Endothelial cell of umbilical vein (primary cell): ENCODE data around the gene PKHD1. TPM values are rescaled to one million over a fixed set of nuclear protein-coding genes. Genes with fewer than 3 reads are reported as not detected.

ENCODE experiments used
- BruUV-seq: library from RNA; stranded (reverse); fragments of 400-500 nt; replicated peaks from 2 replicates; lab custom pipeline; 2021; lab: Mats Ljungman, UMichigan
- CTCF ChIA-PET: fragments of 300-600, 350-600 bp; sonication (Branson Sonifier 250); formaldehyde crosslinking; loops from one replicate; lab custom pipeline; 2021; ENCODE audit warnings: antibody characterized with exemption, inconsistent platforms; lab: Charles Lee
- POLR2A ChIA-PET: fragments of 300-600, 350-600 bp; sonication (Branson Sonifier 250); formaldehyde crosslinking; loops from one replicate; lab custom pipeline; 2021; ENCODE audit warnings: antibody characterized with exemption, inconsistent platforms; lab: Charles Lee
- DNase-seq: peaks from one replicate; pipeline ENCODE4 v3.0.0-alpha.2; 2011; ENCODE audit warnings: low read depth, low spot score
- FAIRE-seq: peaks from 2 replicates; lab custom pipeline; 2011; peaks lifted over from hg19 to GRCh38; lab: Jason Lieb, UNC
- H2AFZ ChIP-seq: 2 replicates; pipeline ENCODE4 v1.6.0; 2012; ENCODE audit warnings: low read depth, low read length, control low read depth, inconsistent platforms
- H3K27ac ChIP-seq: 2 replicates; pipeline ENCODE4 v1.5.1; 2011; ENCODE audit warnings: low read depth, mild to moderate bottlenecking, control low read depth, low read length, moderate library complexity; ENCODE audit not compliant: insufficient read depth
- H3K27me3 ChIP-seq, 2 experiments: 2 replicates each; pipeline versions ENCODE4 v1.6.0 to v1.6.1; 2011; ENCODE audit warnings: low read length in 2 of 2, mixed read lengths in 1 of 2; ENCODE audit not compliant: control insufficient read depth in 2 of 2, insufficient read depth in 2 of 2
- H3K36me3 ChIP-seq, 2 experiments: 2 replicates in 1 of 2; 3 replicates in 1 of 2; pipeline ENCODE4 v1.5.1; 2011; ENCODE audit warnings: low read length in 2 of 2, mild to moderate bottlenecking in 1 of 2, moderate library complexity in 1 of 2; ENCODE audit not compliant: control insufficient read depth in 2 of 2, insufficient read depth in 2 of 2; ENCODE audit errors: extremely low read depth in 1 of 2
- H3K4me1 ChIP-seq: 3 replicates; pipeline ENCODE4 v1.5.1; 2011; ENCODE audit warnings: mild to moderate bottlenecking, low read length; ENCODE audit not compliant: control insufficient read depth, insufficient read depth; ENCODE audit errors: extremely low read depth
- H3K4me2 ChIP-seq: 2 replicates; pipeline ENCODE4 v1.6.1; 2011; ENCODE audit warnings: low read length, control low read depth, mixed read lengths; ENCODE audit not compliant: insufficient read depth
- H3K4me3 ChIP-seq, 3 experiments: fragments of 200-600 bp in 1 of 3; sonication (generic), shearing (Covaris generic) in 1 of 3; replicated peaks in 1 of 3; 2 replicates each; pipeline ENCODE4 v1.5.1; 2011 to 2016; ENCODE audit warnings: control low read depth in 3 of 3, low read length in 3 of 3, mild to moderate bottlenecking in 2 of 3, inconsistent platforms in 1 of 3, low read depth in 1 of 3, moderate library complexity in 1 of 3; ENCODE audit not compliant: insufficient read depth in 1 of 3
- H3K79me2 ChIP-seq: 2 replicates; pipeline ENCODE4 v1.6.0; 2012; ENCODE audit warnings: low read length, inconsistent platforms; ENCODE audit not compliant: control insufficient read depth, insufficient read depth
- H3K9ac ChIP-seq: replicated peaks from 2 replicates; pipeline ENCODE3; 2011; ENCODE audit warnings: low read length, control low read depth; ENCODE audit not compliant: insufficient read depth; ENCODE audit errors: extremely low read depth
- H3K9me1 ChIP-seq: replicated peaks from 3 replicates; pipeline ENCODE4 v1.6.0; 2011; ENCODE audit warnings: mild to moderate bottlenecking, low read length; ENCODE audit not compliant: control insufficient read depth, insufficient read depth; ENCODE audit errors: extremely low read depth
- H3K9me3 ChIP-seq: replicated peaks from 2 replicates; pipeline ENCODE4 v1.5.1; 2012; ENCODE audit warnings: low read length, inconsistent platforms; ENCODE audit not compliant: control insufficient read depth, insufficient read depth
- H4K20me1 ChIP-seq: replicated peaks from 2 replicates; pipeline ENCODE3; 2011; ENCODE audit warnings: mild to moderate bottlenecking, low read length; ENCODE audit not compliant: control insufficient read depth, insufficient read depth; ENCODE audit errors: extremely low read depth
- CTCF ChIP-seq, 2 donors: IDR thresholded peaks; 1 replicate in 1 of 2; 2 replicates in 1 of 2; pipeline ENCODE4 v1.5.1; 2011; ENCODE audit warnings: low read length in 2 of 2, mild to moderate bottlenecking in 2 of 2, moderate library complexity in 2 of 2, control low read depth in 1 of 2, inconsistent platforms in 1 of 2, low read depth in 1 of 2; ENCODE audit not compliant: insufficient read depth in 1 of 2; ENCODE audit errors: extremely low read depth in 1 of 2
- EZH2 ChIP-seq: IDR thresholded peaks from 2 replicates; pipeline ENCODE4 v1.6.1; 2012; ENCODE audit warnings: borderline replicate concordance, low read depth, mild to moderate bottlenecking, moderate library complexity, low read length, inconsistent platforms; ENCODE audit not compliant: severe bottlenecking
- FOS ChIP-seq: IDR thresholded peaks from 2 replicates; pipeline ENCODE4 v1.6.1; 2011; ENCODE audit warnings: mild to moderate bottlenecking, low read length, moderate library complexity, borderline replicate concordance; ENCODE audit not compliant: insufficient read depth
- GATA2 ChIP-seq: IDR thresholded peaks from 2 replicates; pipeline ENCODE4 v1.7.0; 2011; ENCODE audit warnings: low read depth, mild to moderate bottlenecking, moderate library complexity, mixed read lengths, low read length; ENCODE audit not compliant: insufficient read length, insufficient read depth
- JUN ChIP-seq: IDR thresholded peaks from 2 replicates; pipeline ENCODE4 v1.6.1; 2011; ENCODE audit warnings: borderline replicate concordance, low read depth; ENCODE audit not compliant: insufficient read length, insufficient read depth
- MAX ChIP-seq: IDR thresholded peaks from 2 replicates; pipeline ENCODE4 v1.6.1; 2011; ENCODE audit not compliant: insufficient read depth, insufficient read length
- MYC ChIP-seq: IDR thresholded peaks from one replicate; pipeline ENCODE4 v1.6.1; 2011; ENCODE audit warnings: mild to moderate bottlenecking, low read depth, low read length
- POLR2A ChIP-seq: IDR thresholded peaks from 2 replicates; pipeline ENCODE4 v1.6.1; 2012; ENCODE audit warnings: low read depth, mild to moderate bottlenecking, control low read depth, low read length
- POLR2AphosphoS5 ChIP-seq: IDR thresholded peaks from 2 replicates; pipeline ENCODE4 v1.6.1; 2012; ENCODE audit warnings: low read depth, mild to moderate bottlenecking, control low read depth, low read length, moderate library complexity; ENCODE audit not compliant: insufficient read depth
- dilution Hi-C: fragments of 300-500 bp; cut with MboI; formaldehyde crosslinking; loops from one replicate; pipeline ENCODE4 v1.15.0; 2019; ENCODE audit warnings: low sequenced_read_pairs; ENCODE audit not compliant: extremely low pct_ligation_motif_present
- intact Hi-C: fragments of 100-400 bp; cut with micrococcal nuclease; formaldehyde crosslinking; loops from one replicate; pipeline ENCODE4 v1.10.0; 2022
- polyA plus RNA-seq, 4 experiments: library from polyadenylated mRNA; depleted of rRNA in 3 of 4; stranded (reverse) in 3 of 4; unstranded in 1 of 4; fragments of >200 nt; gene quantifications; 2 replicates each; pipeline versions ENCODE4 v1.2.1 to v1.2.3, GENCODE V29; 2011 to 2012; ENCODE audit warnings: missing spikeins in 1 of 4
- total RNA-seq: library from RNA; stranded (reverse); gene quantifications from 2 replicates; pipeline ENCODE4 v1.2.3, GENCODE V29; 2021

Gene PKHD1
- total and polyA plus RNA-seq, 2 donors (not counting 3 experiments of a cell fraction or from before 2014, with no cell fraction given), result not detected

- FAIRE-seq (no peak), DNase-seq (no peak)
- Histone ChIP-seq H4K20me1 (no peaks in the 10 kb centered on the region), H3K9me1 (no peaks in the 10 kb centered on the region), H3K9ac (no peak overlapping the region), H3K4me1 (no peaks in the 10 kb centered on the region), H3K36me3 (no peaks in the 10 kb centered on the region), H3K79me2 (no peaks in the 10 kb centered on the region), H3K27me3 (no peaks in the 10 kb centered on the region), H3K4me2 (no peak overlapping the region), H3K9me3 (no peaks in the 10 kb centered on the region), H3K4me3 (no peak overlapping the region), H2AFZ (no peak overlapping the region), H3K27ac (no peak overlapping the region)
- intact Hi-C loops, result no loop called here
- no TSS peak for BruUV-seq
- POLR2A ChIA-PET, result no interaction called here
- CTCF ChIA-PET, result interaction anchor here (0.9 to 1.4 kb wide), 5 partner anchors 9 to 1894 kb away, joined by 3 to 11 read pairs (median 4); no protein-coding TSS in a partner anchor
- dilution Hi-C loops, result no loop called here
- TF ChIP-seq POLR2AphosphoS5 (no peak), MAX (no peak), EZH2 (no peak), FOS (no peak), POLR2A (no peak), JUN (no peak), CTCF (IDR thresholded peaks at IDR 0.05; ENCODE audit: extremely low read depth in 1 of 2, insufficient read depth in 1 of 2, low read depth in 1 of 2, low read length in 2 of 2) (no peak), GATA2 (no peak), MYC (no peak)
Observed at GRCh38 chr6:52022675-52023074, 64.7 kb downstream of the PKHD1 start.
